UCSD-AML1 (cell line): ENCODE measurements around the gene PLPP1.
"Not testable (repeated sequence)": the region's sequence is repeated elsewhere in the genome, so short reads cannot be mapped to it uniquely, and the experiment has no call there.

Source experiments
- DNase-seq: peaks from one replicate; lab custom pipeline; 2025; ENCODE audit not compliant: unreplicated experiment; lab: John Stamatoyannopoulos, UW

Gene PLPP1

GRCh38 chr5:55507574-55507973 is 27.2 kb downstream of the PLPP1 start:
- DNase-seq, result no peak

DNA sequence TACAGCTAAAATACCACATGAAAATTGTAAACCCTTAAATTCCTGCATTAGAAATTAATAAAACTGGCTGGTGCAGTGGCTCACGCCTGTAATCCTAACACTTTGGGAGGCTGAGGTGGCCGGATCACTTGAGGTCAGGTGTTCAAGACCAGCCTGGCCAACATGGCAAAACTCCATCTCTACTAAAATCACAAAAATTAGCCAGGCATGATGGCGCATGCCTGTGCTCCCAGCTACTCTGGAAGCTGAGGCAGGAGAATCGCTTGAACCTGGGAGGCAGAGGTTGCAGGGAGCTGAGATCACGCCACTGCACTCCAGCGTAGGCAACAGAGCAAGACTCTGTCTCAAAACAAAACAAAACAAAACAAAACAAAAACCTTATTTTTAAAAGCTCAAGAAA is 29.1 kb downstream of the PLPP1 start:
- DNase-seq, result not testable (repeated sequence)

DNA sequence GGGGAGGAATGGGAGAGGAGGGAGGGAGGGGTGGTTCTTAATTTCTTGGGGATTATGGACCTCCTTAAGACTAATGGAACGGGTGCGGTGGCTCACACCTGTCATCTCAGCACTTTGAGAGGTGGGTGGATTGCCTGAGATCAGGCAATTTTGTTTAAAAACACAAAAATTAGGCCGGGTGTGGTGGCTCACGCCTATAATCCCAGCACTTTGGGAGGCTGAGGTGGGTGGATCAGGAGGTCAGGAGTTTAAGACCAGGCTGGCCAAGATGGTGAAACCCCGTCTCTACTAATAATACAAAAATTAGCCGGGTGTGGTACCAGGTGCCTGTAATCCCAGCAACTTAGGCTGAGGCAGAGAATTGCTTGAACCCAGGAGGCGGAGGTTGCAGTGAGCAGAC is 30.8 kb downstream of the PLPP1 start:
- DNase-seq, result not testable (repeated sequence)

DNA sequence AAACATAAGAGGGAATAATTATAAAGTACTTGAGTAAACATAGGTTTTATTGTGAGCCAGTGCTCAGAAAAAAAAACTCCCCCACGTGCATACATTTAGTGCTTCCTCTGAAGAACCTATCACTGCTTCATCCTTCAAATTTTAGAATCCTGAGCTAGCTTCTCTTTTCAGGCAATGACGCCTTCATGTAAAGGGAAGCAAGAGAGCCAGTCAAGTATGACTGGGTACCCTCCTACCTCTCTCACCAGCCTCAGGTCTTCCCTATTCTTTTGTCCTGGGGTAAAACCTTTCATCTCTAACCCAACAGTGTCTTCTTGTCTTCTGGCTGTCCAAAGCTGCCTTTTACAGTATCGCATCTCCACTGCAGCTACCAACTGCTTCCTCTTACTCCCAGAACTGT is 32.0 kb downstream of the PLPP1 start:
- DNase-seq, result no peak

GRCh38 chr5:55498457-55498856 is 36.3 kb downstream of the PLPP1 start:
- DNase-seq, result no peak

GRCh38 chr5:55497712-55498111 is 37.1 kb downstream of the PLPP1 start:
- no peak for DNase-seq

DNA sequence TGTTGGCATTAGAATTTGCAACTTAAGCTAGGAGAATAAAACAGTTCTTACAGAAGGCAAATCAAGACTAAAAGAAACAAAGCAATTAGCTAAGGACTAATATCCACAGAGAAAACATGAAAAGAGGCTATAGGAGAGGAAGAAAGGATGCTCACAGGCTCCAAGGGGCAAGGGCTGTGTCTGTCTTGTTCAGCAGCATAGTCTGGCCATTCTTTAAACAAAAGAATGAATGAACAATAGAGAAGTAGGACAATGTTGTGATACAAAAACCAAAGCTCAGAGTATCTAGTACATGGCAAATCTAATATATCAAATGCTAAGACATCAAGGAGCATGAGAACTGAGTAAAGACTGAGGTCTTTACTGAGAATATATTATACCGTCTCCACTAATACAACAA is 39.5 kb downstream of the PLPP1 start:
- no peak for DNase-seq

DNA sequence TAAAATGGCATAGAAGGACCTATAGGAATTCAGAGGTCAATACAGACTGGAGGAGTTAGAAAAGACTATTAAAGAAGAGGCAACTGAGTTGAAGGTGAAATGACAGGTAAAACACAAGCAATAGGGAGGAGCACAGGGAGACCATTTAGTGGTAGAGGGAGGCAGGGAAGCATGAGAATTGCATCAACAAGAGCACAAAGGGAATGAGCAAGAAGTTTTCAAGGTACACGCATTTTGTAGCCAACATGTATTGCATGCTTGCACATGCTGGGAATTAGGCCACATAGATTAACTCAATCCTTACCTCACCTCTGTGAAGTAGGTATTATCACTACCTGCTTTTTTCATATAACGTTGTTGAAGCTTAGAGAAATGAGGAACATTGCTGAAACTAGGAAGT is 42.3 kb downstream of the PLPP1 start:
- DNase-seq, result no peak

- DNase-seq, result no peak
Measured at GRCh38 chr5:55485073-55485472, 49.7 kb downstream of the PLPP1 start.

DNA sequence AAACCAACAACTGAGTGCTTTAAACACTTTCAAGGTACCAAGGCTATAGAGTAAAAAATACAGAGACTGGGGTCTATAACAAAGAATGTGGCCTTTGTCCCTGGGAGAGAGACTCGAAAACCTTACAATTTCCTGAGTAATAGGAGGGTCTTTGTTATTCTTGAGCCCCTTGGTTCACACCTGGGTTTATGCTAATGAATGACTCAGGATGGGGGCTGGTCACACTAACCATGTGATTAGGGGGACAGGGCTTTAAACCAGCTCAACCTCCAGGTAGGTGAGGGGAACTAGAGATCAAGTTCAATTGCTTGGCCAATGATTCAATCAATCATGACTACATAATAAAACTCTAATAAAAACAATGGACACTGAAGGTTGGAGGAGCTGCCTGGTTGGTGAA is 50.2 kb downstream of the PLPP1 start:
- DNase-seq, result no peak

DNA sequence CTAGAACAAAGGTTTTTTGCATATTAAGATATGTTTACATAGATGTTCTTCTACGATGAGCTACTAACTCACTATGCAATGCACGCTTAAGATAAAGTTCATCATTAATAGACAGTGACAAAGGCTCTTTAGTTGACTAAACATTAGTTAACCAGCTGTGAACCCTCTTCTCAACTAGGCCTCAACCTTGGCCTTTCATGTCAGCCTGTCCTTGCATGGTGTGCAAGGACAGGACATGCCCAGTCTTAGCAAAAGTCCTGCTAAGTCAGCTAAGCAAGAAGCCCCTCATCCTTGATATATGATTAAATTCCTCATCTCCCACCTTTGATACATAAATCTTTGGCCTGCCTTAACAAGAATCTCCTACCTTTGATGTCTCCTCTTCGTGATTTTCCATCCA is 50.9 kb downstream of the PLPP1 start:
- no peak for DNase-seq

DNA sequence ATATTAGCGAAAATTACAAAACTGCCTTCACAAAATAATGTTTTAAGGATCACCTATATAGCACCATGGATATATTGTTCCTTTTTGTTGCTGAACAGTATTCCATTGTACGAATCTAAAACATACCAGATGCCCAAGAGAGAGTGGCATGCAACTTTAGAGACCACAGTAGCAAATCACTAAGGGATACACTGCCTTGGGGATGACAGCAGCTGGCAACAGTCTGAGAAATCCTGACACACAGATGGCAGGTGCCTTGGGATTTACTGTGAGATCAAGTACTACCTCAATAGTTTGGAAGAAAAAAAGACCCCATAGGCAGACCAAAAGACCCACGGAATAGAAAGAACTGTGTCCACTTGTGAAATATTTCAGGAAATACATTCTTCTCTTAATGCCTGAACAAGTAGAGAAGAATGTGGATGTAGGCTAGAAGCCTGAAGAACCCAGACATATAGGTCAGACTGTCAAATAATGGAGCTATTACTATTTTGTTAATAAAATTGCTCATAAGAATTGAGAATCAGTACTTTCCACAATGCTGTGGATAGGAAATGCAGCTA is 53.4 kb downstream of the PLPP1 start:
- DNase-seq, result no peak

GRCh38 chr5:55480781-55481180 is 54.0 kb downstream of the PLPP1 start:
- DNase-seq, result no peak

GRCh38 chr5:55472642-55473041 is 62.1 kb downstream of the PLPP1 start:
- DNase-seq, result no peak

DNA sequence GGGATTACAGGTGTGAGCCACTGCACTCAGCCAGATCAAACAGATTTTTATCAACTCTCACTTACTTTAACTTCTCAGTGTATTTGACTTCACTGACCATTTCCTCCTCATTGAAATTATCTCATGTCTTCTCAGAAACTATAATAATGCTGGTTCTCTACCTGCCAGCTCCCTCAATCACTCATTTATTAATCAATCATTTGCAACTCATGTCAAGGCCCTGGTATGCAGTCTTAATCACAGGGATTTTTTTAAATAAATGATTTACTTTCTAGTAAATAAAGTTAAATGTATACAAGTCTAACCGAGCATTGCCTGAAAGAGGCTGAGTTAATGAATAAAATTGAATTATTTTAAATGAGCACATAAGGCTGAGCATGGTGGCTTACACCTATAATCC is 63.3 kb downstream of the PLPP1 start:
- DNase-seq, result no peak

DNA sequence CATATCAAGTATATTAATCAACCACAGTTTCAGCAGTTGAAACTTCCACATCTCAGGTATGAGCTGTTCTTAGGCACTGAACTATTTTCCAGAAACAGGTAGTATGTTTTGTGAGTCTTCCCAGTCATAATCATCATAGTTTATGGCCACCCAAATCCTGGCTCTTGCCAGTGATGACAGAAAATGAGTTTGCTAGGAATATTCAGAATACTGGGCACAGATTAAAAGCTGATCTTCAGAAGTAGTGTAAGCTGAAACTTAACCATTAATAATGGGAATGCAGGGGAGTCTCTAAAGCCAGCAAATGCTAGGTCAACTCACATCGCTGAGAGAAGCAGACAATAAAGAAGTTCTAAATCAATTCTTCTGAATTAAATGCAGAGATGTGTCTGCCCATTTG is 64.5 kb downstream of the PLPP1 start:
- no peak for DNase-seq

- no peak for DNase-seq
Measured at GRCh38 chr5:55469839-55470238, 64.9 kb downstream of the PLPP1 start.

- no peak for DNase-seq
Measured at GRCh38 chr5:55467862-55468551, 66.8 kb downstream of the PLPP1 start.

- no peak for DNase-seq
Measured at GRCh38 chr5:55463613-55464012, 71.2 kb downstream of the PLPP1 start.

DNA sequence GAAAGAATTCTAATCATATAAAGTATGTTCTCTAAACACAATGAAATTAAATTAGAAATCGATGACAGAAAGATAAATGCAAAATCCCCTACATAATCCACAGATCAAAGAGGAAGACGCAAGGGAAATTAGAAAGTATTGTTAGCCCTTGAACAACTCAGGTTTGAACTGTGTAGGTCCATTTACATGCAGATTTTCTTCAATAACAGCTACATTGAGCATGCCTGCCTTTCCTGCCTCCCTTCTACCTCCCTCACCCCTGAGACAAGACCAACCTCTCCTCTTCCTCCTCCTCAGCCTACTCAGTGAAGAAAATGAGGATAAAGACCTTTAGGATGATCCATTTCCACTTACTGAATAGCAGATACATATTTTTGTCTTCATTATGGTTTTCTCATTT is 75.2 kb downstream of the PLPP1 start:
- no peak for DNase-seq

DNA sequence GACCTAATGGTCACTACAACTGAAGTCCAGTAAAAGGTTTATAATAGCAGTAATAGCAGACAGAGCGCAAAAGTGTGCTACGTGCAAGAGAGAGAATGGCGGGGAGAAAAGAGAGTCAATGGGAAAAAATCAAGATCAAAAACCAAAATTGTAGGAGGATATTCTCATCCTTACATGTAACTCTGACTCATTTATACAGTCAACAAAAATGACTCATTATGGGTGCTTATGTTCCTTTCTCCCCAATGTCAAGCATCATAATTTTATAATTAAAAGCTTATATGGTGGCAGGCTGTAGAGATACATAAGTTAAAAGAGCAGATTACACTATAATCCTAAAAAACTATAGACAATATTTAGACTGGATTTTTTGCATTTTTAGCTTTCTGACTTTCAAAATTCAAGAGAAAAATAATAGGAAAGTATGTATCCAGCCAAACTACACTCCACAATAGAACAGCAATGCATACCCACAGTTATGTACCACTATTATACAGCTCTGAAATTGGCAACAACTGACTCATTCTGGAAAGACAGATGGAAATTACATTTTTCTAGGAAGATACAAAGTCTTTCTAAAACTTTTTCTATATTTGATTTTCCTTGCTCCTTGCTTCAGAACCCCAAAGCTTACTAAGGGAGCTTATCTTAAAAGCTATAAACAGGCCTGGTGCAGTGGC is 78.4 kb downstream of the PLPP1 start:
- no peak for DNase-seq

- DNase-seq, result no peak
Measured at GRCh38 chr5:55454282-55454681, 80.5 kb downstream of the PLPP1 start.

- DNase-seq, result no peak
Measured at GRCh38 chr5:55453211-55453610, 81.6 kb downstream of the PLPP1 start.
